Stimulated activated CD8-positive, alpha-beta memory T cell treated with anti-CD3 and anti-CD28 coated beads, Interleukin-4, amount 100 ng/mL, for 4 hours (primary cell): ENCODE results near the gene ZNF770.
A peak's percentile ranks its signal among the peaks of the same experiment; 100 is the strongest.
"Not testable (repeated sequence)": the region's sequence is repeated elsewhere in the genome, so short reads cannot be mapped to it uniquely, and the experiment has no call there.

Experiments
- DNase-seq, 2 donors: peaks; one replicate each; pipeline ENCODE4 v3.0.0-alpha.2; 2020; ENCODE audit warnings: low read depth in 2 of 2, low spot score in 1 of 2

The ZNF770 gene

DNA sequence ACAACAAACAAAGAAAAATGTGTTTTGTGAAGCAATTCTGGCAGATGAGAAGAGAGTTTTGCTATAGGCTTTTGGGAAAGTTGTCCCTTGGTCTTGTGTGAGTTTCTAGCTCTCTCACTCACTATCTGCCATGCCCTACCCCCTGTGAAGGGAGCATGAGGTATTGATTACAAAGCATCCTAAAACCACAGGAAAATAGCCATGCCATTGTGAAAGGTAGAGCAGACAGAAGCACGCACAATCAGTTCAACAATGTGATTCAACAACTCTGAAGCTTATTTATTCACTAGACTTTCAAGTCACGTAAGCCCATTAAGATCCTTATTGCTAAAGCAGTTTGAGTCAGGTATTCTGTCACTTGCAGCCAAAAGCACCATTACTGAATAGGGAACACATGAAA is 12.0 kb downstream of the ZNF770 start:
- DNase-seq: no peak

DNA sequence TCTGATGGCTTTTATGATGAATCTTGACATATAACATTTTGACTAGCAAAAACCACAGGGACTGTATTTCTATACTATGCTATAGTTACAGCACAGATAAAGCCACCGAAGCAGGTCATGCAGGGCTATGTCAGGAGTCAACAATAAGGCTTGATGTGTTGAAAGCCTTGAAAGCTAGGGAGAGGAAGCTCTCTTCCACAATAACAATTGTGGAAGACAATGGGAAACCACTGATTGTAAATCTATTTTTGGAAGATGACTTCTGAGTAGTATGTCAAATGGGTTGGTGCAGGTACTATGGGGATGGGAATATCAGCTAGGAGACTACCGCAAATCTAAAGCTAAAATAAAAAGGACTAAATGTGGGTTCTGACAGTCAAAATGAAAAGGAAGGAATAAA is 14.6 kb downstream of the ZNF770 start:
- DNase-seq: no peak

DNA sequence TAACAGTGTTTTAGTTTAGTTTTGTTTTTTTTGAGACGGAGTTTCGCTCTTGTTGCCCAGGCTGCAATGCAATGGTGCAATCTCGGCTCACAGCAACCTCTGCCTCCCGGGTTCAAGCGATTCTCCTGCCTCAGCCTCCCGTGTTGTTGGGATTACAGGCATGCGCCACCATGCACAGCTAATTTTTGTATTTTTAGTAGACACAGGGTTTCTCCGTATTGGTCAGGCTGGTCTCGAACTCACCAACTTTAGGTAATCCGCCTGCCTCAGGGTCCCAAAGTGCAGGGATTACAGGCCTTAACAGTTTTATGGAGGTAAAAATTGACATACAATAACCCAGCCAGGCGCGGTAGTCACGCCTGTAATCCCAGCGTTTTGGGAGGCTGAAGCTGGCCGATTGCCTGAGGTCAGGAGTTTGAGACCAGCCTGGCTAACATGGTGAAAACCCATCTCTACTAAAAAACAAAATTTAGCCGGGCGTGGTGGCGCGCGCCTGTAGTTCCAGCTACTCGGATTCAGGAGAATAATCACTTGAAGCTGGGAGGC is 17.9 kb downstream of the ZNF770 start:
- DNase-seq: not testable (repeated sequence)

DNA sequence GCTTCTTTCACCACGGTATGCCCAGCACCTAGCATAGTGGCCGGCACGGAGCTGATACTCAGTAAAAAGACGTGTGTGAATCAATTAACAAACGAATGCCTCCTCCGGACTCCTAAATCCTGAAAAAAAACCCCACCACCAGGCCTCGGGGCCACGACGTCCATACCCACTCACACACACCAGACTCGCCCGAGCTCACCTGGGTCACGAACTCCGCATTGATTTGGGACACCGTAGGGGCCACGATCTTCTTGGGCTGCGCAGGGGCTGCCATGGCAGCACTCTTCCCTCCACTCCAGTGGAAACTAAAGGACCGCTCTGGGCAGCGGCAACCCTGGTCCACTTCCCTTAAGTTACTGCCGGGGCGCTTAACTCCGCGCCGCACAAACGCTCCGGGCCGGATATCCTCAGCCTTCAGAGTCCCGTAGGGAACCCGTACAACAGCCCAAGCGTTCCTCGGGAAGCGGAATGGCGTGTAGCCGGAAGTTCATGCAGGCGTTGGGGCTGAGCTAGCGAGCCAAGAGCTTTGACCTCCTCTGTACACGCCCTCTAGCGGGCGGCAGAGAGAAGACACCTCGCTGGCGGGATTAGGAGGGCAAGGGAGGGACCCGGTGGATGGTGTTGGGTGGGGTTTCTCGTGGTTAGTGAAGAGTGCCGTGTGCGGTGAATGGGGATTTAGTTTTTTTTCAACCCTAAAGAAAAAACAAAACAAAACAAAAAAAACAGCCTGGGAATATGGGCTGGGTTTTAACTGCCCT is 18.6 kb downstream of the ZNF770 start, which contains the start of gene AQR:
AQR (minus strand) TSS at position 403 of the 758 bp plus-strand sequence; CDS start at position 274, 129 bp downstream.
- peak; percentile 75 to 83 for DNase-seq

DNA sequence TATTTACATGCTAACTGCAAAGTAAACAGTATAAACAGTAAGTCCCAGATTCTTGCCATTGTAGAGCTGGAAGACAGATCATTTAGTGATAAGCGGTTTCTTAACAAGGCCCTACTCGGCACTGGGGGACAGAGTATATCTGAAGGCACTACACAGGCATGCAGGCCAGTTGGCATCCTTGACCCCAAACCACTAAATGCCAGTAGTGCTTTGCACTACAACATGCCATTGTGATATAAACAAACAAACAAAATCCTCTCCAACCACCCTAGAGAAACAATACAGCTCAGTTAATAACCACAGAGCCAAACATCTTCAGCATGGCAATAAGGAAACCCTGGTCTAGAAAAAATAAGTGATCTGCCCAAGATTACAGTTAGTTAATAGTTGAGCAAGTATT is 23.8 kb downstream of the ZNF770 start:
- DNase-seq: no peak

DNA sequence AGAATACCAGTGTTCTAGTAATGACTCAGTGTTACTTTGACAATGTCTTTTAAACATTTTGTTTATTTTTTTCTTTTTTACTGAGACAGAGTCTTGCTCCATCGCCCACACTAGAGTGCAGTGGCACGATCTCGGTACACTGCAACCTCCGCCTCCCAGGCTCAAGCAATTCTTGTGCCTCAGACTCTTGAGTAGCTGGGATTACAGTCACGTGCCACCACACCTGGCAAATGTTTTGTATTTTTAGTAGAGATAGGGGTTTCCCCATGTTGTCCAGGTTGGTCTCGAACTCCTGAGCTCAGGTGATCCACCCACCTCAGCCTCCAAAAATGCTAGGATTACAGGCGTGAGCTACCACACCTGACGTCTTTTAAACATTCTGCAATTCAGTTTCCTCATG is 34.2 kb downstream of the ZNF770 start:
- no peak for DNase-seq

DNA sequence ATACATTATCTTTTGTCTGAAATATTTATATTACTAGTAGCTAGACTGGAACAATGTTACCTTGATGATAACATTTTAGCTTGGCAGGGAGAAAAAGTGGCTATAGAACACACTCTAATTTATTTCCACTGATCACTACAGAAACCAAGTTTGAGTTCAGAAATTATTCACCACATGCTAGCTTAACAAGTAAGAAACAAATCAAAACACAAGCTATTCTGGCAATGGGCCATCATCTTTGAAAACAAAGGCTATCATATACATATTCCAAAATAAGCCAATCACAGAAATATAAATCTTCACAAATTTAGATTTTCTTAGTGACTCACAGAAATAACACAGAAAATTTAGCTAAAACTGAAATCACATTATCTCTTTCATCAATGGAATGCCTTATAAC is 35.6 kb downstream of the ZNF770 start:
- no peak for DNase-seq

DNA sequence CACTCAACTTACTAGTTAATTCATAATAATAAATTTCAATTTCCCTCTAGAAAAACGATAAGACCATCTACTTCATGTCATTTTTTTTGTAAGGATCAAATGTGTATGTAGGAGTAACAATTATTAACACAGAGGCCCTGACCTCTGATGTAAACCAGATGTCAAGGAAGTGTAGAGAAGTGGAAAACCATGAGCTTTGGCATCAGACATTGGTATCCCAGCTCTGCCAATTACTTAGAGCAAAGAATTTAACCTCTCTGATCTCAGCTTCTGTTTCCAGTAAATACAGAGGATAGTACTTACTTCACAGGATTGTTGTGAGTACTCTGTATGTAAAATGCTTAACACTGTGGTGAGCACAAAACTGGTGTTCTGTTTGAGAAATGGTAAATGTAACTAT is 36.1 kb downstream of the ZNF770 start:
- DNase-seq: no peak

DNA sequence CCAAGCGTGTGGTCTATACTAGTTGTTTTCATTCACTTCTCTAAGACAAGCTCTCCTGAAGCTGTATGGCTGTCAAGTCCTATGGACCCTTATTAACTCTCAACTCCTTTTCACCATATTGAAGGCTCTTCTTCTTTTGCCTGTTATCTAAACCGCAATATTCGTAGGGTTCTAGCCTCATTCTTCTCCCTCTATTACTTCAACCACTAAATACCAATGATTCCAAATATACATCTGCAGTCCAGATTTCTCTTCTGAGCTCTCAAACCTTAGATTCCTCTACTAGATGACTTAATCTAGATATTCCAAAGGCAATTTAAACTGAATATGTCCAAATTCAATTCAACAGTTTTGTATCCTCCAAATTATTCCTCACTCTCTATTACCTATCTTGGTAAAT is 43.2 kb downstream of the ZNF770 start:
- no peak for DNase-seq

DNA sequence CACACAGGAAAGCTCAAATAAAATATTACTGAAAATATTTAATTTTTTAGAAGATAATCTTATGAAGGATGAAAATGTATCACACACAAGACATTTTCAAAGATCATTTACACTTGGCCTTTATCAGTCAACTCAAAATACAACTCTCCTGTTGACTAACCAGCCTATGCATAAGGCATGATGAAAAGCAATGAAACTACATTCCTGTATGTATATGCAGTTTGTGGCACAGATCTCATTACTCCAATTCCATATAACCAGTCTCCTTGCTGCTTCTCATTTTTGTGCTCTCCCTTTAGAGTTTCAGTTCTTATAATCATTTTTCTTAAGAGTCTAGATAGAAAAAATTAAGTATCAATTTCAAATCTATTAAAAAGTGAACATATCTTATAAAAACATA is 44.4 kb downstream of the ZNF770 start:
- no peak for DNase-seq

DNA sequence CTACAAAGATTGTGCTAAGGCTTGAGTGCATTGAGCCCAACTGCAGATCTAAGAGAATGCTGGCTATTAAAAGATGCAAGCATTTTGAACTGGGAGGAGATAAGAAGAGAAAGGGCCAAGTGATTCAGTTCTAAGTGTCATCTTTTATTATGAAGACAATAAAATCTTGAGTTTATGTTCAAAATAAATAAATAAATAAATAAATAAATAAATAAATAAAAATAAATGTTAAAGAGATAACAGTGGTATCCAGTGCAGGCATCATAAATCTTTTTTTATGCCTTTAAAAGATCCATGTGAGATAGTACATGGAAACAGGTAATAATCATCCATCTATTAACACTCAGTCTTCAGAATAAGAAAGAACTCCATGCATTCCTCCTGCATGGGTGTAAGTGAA is 44.8 kb downstream of the ZNF770 start:
- not testable (repeated sequence) for DNase-seq

DNA sequence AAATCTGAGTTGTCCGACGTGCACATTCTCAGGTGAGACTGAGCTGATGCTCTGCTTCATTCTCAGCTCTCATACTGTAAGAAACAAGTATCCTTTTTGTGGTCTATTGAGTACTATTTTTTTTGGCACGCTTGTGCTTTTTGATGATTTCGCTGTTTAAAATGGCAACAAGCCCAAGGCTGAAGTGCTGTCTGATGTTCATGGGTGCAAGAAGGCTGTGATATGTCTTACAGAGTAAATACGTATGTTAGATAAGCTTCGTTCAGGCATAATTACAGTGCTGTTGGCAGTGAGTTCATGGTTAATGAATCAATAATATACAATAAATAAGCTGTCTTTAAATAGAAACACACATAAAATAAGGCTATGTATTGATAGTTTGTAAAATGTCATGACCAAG is 45.7 kb downstream of the ZNF770 start:
- DNase-seq: no peak

DNA sequence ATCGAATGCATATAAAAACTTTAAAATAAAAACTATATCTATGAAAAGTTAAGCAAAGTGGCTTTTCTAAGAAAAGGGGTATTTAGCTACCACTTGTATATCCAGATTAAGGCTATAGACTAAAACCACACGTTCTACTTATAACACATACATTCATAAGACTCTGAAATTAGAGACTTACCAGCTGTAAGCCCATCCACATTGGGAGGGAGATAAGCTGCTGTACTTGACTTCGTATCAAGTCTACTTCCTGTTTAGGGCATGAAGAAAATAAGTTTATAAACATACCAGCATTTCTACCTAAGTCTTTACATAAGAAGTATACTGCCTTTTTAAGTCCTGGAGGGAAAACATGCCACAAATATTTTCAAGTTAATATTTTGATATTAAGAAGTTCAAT is 46.3 kb downstream of the ZNF770 start:
- DNase-seq: no peak

DNA sequence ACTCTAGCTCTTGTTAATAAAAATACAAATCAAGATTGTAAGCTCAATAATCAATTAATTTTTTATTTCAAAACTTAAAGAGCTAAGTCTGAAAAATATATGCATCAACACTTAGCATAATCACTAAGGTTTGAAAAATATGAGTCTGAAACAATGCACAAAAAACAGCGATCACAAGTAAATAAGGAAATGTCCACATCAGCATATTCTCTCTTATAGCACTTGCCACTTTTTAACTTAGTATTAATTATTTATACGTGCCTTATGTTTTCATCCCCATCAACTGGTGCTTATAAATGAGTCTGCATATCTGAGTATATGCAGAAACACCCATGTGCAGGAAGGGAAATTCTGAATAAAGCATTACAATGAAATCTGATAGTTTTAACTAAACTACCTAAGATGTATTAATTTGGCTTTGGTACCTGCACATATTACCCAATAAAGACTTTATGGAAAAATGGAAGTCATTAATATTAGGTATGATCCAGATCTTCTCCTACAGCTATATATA is 46.8 kb downstream of the ZNF770 start:
- no peak for DNase-seq

DNA sequence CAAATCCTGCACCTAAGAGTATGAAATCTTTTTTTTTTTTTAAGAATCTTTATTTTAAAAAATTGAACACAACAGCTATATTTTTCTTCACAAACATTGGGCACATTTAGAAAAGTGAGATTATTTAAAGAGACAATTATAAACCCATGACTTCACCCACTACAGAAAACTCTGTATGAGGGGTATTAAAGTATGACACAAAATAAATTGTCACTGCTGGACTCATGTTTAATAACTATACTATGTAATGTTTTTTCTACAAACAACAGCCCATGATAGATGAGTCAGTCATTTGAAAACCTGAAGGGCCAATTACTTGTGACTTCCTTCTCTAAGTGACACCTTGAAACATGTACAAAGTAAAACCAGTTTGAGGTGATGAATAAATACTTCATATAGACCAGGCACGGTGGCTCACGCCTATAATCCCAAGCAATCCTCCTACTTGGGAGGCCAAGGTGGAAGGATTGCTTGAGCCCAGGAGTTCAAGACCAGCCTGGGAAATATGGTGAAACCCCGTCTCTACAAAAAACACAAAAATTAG is 54.6 kb downstream of the ZNF770 start:
- no peak for DNase-seq

DNA sequence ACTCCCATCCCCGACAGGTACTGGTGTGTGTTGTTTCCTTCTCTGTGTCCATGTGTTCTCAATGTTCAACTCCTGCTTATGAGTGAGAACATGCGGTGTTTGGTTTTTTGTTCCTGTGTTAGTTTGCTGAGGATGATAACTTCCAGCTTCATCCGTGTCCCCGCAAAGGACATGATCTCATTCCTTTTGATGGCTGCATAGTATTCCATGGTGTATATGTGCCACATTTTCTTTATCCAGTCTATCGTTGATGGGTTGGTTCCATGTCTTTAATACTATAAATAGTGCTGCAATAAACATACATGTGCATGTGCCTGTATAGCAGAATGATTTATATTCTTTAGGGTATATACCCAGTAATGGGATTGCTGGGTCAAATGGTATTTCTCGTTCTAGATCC is 59.7 kb downstream of the ZNF770 start:
- DNase-seq: not testable (repeated sequence)
